H1 (cell line): ENCODE measurements around the gene ARFRP1. TPM values are rescaled to one million over a fixed set of nuclear protein-coding genes. Genes with fewer than 3 reads are reported as not detected.

Experiments used
- ASH2L ChIP-seq: fragments of 200-600, 300-600 bp; sonication (generic); IDR thresholded peaks from one replicate; pipeline ENCODE4 v1.7.1; 2017; ENCODE audit warnings: low read length
- BACH1 ChIP-seq: IDR thresholded peaks from 2 replicates; pipeline ENCODE4 v1.6.1; 2012; ENCODE audit warnings: low read length, improper control_type of control experiment
- CBX8 ChIP-seq: fragments of 300-800, 300-1000 bp; sonication (generic); IDR thresholded peaks from 2 replicates; pipeline ENCODE4 v1.7.1; 2016; ENCODE audit warnings: low read depth, low read length, borderline replicate concordance
- CEBPB ChIP-seq: IDR thresholded peaks from 2 replicates; pipeline ENCODE4 v1.6.1; 2012; ENCODE audit warnings: low read depth, low read length
- CHD2 ChIP-seq: IDR thresholded peaks from 2 replicates; pipeline ENCODE4 v1.6.1; 2012; ENCODE audit warnings: low read length, improper control_type of control experiment
- CREB1 ChIP-seq: IDR thresholded peaks from 2 replicates; pipeline ENCODE4 v1.6.1; 2012; ENCODE audit warnings: inconsistent platforms
- CTBP2 ChIP-seq: IDR thresholded peaks from 2 replicates; pipeline ENCODE4 v1.7.0; 2011; ENCODE audit warnings: borderline replicate concordance, mild to moderate bottlenecking, moderate library complexity, mixed read lengths, low read length; ENCODE audit not compliant: insufficient read depth, insufficient read length
- EGR1 ChIP-seq: IDR thresholded peaks from 2 replicates; pipeline ENCODE4 v1.6.1; 2011; ENCODE audit warnings: low read depth, low read length, borderline replicate concordance
- EZH2 ChIP-seq: fragments of 200-600 bp; sonication (generic); IDR thresholded peaks from 2 replicates; pipeline ENCODE4 v1.7.1; 2012; ENCODE audit warnings: low read depth, mild to moderate bottlenecking, moderate library complexity, low read length, inconsistent platforms; ENCODE audit not compliant: severe bottlenecking
- FOSL1 ChIP-seq: IDR thresholded peaks from 2 replicates; pipeline ENCODE4 v1.6.1; 2011; ENCODE audit warnings: mild to moderate bottlenecking, low read depth, low read length, moderate library complexity; ENCODE audit not compliant: insufficient read depth
- GTF2F1 ChIP-seq: IDR thresholded peaks from 2 replicates; pipeline ENCODE4 v1.6.1; 2012; ENCODE audit warnings: low read depth, low read length, improper control_type of control experiment, borderline replicate concordance
- JUN ChIP-seq: IDR thresholded peaks from 2 replicates; pipeline ENCODE4 v1.6.1; 2011; ENCODE audit warnings: low read depth, mild to moderate bottlenecking, improper control_type of control experiment, low read length
- KDM1A ChIP-seq: fragments of 200-600, 300-600 bp; sonication (generic); IDR thresholded peaks from 2 replicates; pipeline ENCODE4 v1.7.1; 2016; ENCODE audit warnings: mild to moderate bottlenecking, low read length, borderline replicate concordance
- KDM4A ChIP-seq: IDR thresholded peaks from one replicate; pipeline ENCODE4 v1.7.1; 2012; ENCODE audit warnings: low read depth, mild to moderate bottlenecking, moderate library complexity, low read length, inconsistent platforms; ENCODE audit not compliant: severe bottlenecking
- MAFK ChIP-seq: IDR thresholded peaks from 2 replicates; pipeline ENCODE4 v1.6.1; 2012; ENCODE audit warnings: low read depth, mild to moderate bottlenecking, improper control_type of control experiment, low read length
- MAX ChIP-seq: IDR thresholded peaks from 2 replicates; pipeline ENCODE4 v1.6.1; 2012; ENCODE audit warnings: inconsistent platforms
- NANOG ChIP-seq: IDR thresholded peaks from 2 replicates; pipeline ENCODE4 v1.6.1; 2011; ENCODE audit warnings: low read length, low read depth, mild to moderate bottlenecking, inconsistent platforms; ENCODE audit not compliant: insufficient read depth, poor library complexity, severe bottlenecking
- PHF8 ChIP-seq: fragments of 200-600 bp; sonication (generic); conservative IDR thresholded peaks from 2 replicates; pipeline ENCODE4 v1.7.1; 2012; ENCODE audit warnings: low read depth, mild to moderate bottlenecking, inconsistent platforms, low read length, moderate library complexity
- POLR2A ChIP-seq, 2 experiments: IDR thresholded peaks; 1 replicate in 1 of 2; 2 replicates in 1 of 2; pipeline ENCODE4 v1.6.1; 2011; ENCODE audit warnings: low read depth in 2 of 2, low read length in 2 of 2, mild to moderate bottlenecking in 2 of 2; ENCODE audit errors: control extremely low read depth in 1 of 2
- POLR2AphosphoS5 ChIP-seq: IDR thresholded peaks from 2 replicates; pipeline ENCODE4 v1.6.1; 2011; ENCODE audit warnings: low read depth, low read length
- POU5F1 ChIP-seq: IDR thresholded peaks from 2 replicates; pipeline ENCODE4 v1.6.1; 2011; ENCODE audit warnings: low read depth, mild to moderate bottlenecking, low read length, moderate library complexity
- RXRA ChIP-seq: IDR thresholded peaks from 2 replicates; pipeline ENCODE4 v1.6.1; 2011; ENCODE audit warnings: low read depth, mild to moderate bottlenecking, low read length, moderate library complexity; ENCODE audit not compliant: insufficient read depth
- SIN3A ChIP-seq, 2 experiments: IDR thresholded peaks in 1 of 2; conservative IDR thresholded peaks in 1 of 2; 2 replicates each; pipeline ENCODE4 v1.6.1; 2011 to 2012; ENCODE audit warnings: low read length in 2 of 2, improper control_type of control experiment in 1 of 2, low read depth in 1 of 2, mild to moderate bottlenecking in 1 of 2
- TAF1 ChIP-seq: IDR thresholded peaks from 2 replicates; pipeline ENCODE4 v1.6.1; 2011; ENCODE audit warnings: mild to moderate bottlenecking, low read depth, low read length
- TAF7 ChIP-seq: optimal IDR thresholded peaks from 2 replicates; pipeline ENCODE3; 2011; ENCODE audit warnings: low read depth, mild to moderate bottlenecking, inconsistent platforms, low read length, moderate library complexity, borderline replicate concordance
- TCF12 ChIP-seq: IDR thresholded peaks from 2 replicates; pipeline ENCODE4 v1.6.1; 2011; ENCODE audit warnings: low read depth, mild to moderate bottlenecking, low read length
- polyA plus RNA-seq, 7 experiments: library from polyadenylated mRNA; depleted of rRNA in 3 of 7; stranded (reverse) in 5 of 7; unstranded in 2 of 7; fragments of >200 nt in 5 of 7; fragments of 200-250 nt in 2 of 7; gene quantifications; 1 replicate in 5 of 7; 2 replicates in 1 of 7; 4 replicates in 1 of 7; pipeline versions ENCODE4 v1.2.1 to v1.2.3, GENCODE V29; 2011 to 2013; ENCODE audit warnings: missing spikeins in 2 of 7, mixed read lengths in 2 of 7
- total RNA-seq: library from RNA; stranded (reverse); fragmentation: NEBNext Ultra II Directional; extraction: Animal tissue kit (Norgen Biotek cat#: 25700); gene quantifications from 2 replicates; pipeline ENCODE4 v1.2.1, GENCODE V29; 2021

The ARFRP1 gene
- total and polyA plus RNA-seq, 2 of the 8 experiments (the other 6 are each of a cell fraction or from before 2014, with no cell fraction given): 12.9 to 22.9 TPM

DNA sequence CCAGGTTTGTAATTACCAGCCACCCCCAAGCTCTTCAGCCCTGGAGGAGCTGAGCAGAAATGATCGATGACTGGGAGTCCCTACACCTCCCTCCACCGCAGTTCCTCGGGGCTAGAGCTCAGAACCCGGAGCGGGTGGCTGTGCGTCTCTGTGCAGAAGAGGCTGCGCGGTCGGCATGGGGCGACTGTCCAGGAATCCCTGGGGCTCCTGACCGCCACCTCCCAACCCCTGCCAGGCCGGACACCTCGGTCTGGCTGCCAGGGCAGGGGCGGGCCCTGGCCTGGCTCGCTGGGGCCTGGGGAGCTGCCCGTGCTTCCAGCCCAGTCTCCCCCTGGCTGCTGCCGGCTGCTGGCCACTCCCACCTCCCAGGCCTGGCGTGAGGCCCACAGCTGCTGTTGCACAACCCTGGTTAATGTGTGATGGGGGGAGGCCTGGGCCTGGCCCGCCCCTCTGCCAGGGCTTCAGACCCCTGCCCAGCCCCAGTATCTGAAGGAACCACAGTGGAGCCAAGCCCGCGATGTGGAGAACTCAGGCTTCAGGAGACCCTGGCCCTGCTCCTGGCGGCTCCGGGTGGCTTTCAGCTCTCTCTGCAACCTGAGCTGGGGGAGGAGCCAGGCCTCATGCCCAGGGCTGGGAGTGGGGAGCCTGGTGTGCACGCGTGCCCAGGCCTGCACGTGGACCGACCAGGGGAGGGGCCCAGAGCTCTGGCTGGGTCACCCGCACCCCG is 33.0 kb upstream of the ARFRP1 start (continued):
- TF ChIP-seq KDM4A: peak; percentile 3
- TF ChIP-seq MAFK: no peak
- no peak for TF ChIP-seq POU5F1
- no peak for TF ChIP-seq POLR2AphosphoS5
- no peak for TF ChIP-seq ASH2L
- no peak for TF ChIP-seq CBX8
- no peak for TF ChIP-seq FOSL1
- no peak for TF ChIP-seq RXRA
- TF ChIP-seq POLR2A (IDR thresholded peaks at IDR 0.05; ENCODE audit: control extremely low read depth in 1 of 2, low read depth in 2 of 2, low read length in 2 of 2): peak in 1 of 2 experiments; percentile 28; a peak in 1 of 3 replicates
- no peak for TF ChIP-seq TAF7
- TF ChIP-seq CREB1: no peak
- TF ChIP-seq BACH1: peak; percentile 17; the same call in 1 of the 2 replicates
- TF ChIP-seq TAF1: 0 out of 2 replicates have a peak, but pooled peaks have one; percentile 8
- TF ChIP-seq JUN: no peak
- TF ChIP-seq EZH2: no peak
- TF ChIP-seq CEBPB: peak; percentile 98
- no peak for TF ChIP-seq PHF8
- no peak; a peak in 1 of 4 replicates for TF ChIP-seq SIN3A (conservative IDR thresholded peaks at IDR 0.05 in 1 of 2, IDR thresholded peaks at IDR 0.05 in 1 of 2; ENCODE audit: low read depth in 1 of 2, low read length in 2 of 2)
- TF ChIP-seq CHD2: no peak
- TF ChIP-seq EGR1: no peak
- TF ChIP-seq KDM1A: no peak
- no peak for TF ChIP-seq CTBP2
- TF ChIP-seq TCF12: no peak
- TF ChIP-seq MAX: peak; percentile 34; the same call in 1 of the 2 replicates
- no peak for TF ChIP-seq NANOG
- no peak for TF ChIP-seq GTF2F1
